Left kidney (tissue), 2 donors: Measurements from ENCODE around the gene AKIRIN2. TPM values are rescaled to one million over a fixed set of nuclear protein-coding genes. Genes with fewer than 3 reads are reported as not detected.
"Not testable (repeated sequence)": the region's sequence is repeated elsewhere in the genome, so short reads cannot be mapped to it uniquely, and the experiment has no call there.

Experiments used
- DNase-seq: peaks from one replicate; pipeline ENCODE4 v3.0.0-alpha.2; 2013
- polyA plus RNA-seq: library from polyadenylated mRNA; unstranded; fragments of 120-200 nt; gene quantifications from one replicate; pipeline ENCODE4 v1.2.1, GENCODE V29; 2013; ENCODE audit not compliant: insufficient read length

Gene AKIRIN2
- polyA plus RNA-seq, 1 donor, result 69.1 TPM

DNA sequence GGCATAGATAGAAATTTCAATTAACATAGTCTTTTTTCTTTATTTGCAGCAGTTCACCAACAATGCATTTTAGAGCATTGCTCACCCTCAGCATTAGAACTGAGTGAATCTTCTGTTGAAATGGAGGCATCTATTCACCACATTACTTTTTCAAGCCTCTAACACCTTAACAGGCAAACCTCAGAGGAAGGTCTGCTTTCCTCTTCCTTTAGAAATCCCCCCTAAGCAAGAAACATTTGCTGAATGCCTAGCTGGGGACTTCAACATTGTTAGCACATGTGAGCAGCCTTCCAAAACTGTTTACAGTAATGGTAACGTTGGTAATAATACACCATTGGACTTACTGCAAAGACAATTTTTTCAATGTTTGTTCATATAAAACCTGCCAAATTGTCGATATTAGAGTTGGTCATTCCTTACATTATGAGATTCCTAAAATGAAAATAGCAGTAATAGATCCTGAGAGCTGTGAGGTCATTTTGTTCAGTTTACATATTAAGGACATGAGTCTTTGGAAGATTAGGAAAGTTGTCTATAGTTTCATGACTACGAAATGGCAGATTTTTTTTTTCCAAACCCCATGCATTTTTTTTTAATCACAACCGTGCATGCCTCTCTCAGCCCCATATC, 20.6 kb upstream of the AKIRIN2 start:
- DNase-seq, result no peak

- DNase-seq, result no peak
These were observed 19.3 kb upstream of the AKIRIN2 start for GRCh38 chr6:87721311-87721710.

- DNase-seq, result no peak
These were observed 16.8 kb upstream of the AKIRIN2 start for GRCh38 chr6:87718662-87719433.

GRCh38 chr6:87716928-87717614, 15.0 kb upstream of the AKIRIN2 start:
- no peak for DNase-seq

DNA sequence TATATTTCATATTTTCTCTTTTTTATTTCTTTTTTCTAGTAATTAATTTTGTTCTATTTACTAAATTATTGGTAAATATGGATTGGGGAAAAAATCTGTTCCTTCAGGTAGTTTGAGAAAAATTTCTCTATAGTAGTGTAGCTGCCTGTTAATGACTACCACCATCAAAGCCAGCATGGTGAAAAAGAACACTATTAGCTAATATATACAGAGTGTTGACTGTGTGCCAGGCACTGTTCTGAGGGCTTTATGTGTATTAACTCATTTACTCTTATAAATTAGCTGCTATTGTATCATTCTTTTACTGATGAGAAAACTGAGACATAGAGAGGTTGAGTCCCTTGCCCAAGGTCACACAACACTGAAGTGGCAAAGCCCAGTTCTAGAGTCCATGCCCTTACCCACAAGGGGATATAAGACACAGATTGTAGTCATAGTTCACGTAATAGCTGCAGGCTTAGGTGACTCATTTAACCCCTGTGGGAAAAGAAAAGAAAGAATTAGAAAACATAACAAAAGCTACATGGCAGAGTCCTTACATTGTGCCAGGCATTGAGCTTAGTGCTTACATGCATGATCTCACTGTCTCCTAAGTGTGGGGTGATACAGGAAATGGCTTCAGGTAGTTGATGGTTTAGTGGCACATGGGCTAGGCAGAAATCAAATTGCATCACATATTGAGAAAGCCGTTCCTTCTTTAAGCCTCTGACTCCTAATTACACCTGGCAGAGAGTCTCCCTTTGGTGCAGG, 12.2 kb upstream of the AKIRIN2 start:
- DNase-seq, result no peak

DNA sequence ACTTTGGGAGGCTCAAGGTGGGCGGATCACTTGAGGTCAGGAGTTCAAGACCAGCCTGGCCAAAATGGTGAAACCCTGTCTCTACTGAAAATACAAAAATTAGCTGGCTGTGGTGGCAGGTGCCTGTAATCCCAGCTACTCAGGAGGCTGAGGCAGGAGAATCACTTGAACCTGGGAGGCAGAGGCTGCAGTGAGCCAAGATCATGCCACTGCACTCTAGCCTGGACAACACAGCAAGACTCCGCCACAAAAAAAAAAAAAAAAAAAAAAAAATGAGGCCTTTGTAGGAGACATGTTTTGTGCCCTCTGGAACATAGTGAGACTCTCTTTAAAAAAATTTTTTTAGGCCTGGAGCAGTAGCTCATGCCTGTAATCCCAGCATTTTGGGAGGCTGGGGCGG, 10.7 kb upstream of the AKIRIN2 start:
- not testable (repeated sequence) for DNase-seq

DNA sequence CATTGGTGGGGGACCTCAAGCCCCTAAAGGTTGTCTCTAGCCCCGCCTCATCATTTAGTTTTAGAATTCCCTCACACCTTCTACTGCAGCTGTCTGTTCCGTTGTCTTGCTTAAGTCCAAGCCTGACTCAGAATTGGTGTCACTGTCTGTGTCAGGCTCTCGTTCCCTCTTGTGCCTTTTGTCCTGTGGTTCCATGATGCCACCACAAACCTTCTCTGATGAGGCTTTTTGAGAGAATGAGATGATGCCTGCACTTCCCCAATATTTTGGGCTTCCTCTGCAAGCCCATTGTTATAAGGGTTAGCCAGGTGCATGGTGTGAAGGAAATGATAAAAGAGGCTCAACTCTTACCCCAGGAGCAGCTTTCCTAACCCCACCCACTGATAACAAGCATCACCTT, 8.1 kb upstream of the AKIRIN2 start:
- DNase-seq, result no peak

DNA sequence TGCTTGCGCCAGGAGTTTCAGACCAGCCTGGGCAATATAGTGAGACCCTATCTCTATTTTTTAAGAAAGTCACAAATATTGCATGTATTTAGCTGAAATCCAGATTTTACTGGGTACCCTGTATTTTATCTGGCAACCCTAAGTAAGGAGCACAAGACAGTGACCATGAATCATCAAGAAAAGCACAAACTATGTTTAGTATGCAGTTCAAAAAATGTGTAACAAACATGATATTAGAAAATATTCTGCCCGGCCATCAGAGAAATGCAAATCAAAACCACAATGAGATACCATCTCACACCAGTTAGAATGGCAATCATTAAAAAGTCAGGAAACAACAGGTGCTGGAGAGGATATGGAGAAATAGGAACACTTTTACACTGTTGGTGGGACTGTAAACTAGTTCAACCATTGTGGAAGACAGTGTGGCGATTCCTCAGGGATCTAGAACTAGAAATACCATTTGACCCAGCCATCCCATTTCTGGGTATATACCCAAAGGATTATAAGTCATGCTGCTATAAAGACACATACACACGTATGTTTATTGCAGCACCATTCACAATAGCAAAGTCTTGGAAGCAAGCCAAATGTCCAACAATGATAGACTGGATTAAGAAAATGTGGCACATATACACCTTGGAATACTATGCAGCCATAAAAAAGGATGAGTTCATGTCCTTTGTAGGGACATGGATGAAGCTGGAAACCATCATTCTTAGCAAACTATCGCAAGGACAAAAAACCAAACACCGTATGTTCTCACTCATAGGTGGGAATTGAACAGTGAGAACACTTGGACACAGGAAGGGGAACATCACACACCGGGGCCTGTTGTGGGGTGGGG, 6.8 kb upstream of the AKIRIN2 start:
- not testable (repeated sequence) for DNase-seq

GRCh38 chr6:87706187-87706966, 4.3 kb upstream of the AKIRIN2 start:
- no peak for DNase-seq

DNA sequence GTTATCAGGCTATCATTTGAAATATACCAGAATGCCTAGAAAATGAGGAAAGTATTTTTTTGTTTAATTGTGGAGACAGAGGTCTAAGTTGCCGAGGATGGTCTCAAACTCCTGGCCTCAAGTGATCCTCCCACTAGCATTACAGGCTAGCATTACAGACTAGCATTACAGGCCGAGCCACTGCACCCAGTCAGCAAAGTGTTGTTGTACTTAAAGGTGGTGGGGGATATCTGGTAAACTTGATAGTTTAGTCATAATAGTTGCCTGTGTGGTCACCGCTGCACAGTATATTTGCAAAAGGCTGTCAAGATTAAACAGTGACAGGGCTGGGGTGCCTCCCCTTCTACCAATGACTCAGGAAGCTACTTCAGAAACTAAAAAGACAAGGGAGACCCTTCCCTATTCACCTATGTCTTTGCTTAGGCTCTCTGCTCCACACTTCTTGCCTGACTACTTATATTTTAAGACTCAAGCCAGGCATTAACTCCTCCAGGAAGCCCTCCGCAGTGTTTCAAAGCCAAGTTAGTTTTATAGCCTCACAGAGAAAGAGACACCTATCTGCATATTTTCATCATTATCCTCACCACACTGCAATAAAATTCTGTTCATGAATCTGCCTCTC, 3.1 kb upstream of the AKIRIN2 start:
- DNase-seq, result no peak

GRCh38 chr6:87703039-87703438, 1.0 kb upstream of the AKIRIN2 start:
- DNase-seq, result not testable (repeated sequence)

DNA sequence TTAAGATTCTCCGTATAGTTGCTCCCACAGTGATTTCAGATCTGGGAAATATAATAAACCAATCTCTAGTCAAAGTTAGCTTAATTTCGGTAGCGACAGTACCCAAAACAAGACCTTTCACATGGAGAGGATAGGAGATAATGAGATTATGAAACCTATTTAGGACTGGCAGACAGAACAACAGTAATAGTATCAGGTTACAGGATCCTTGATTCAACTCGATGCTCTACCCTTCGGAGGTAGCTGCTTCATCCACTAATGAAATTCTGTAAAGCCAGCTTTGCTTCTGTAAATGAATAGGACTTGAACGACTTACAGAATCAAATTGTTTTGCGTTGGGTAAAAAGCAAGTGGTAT, 534 bp upstream of the AKIRIN2 start:
- DNase-seq, result no peak

DNA sequence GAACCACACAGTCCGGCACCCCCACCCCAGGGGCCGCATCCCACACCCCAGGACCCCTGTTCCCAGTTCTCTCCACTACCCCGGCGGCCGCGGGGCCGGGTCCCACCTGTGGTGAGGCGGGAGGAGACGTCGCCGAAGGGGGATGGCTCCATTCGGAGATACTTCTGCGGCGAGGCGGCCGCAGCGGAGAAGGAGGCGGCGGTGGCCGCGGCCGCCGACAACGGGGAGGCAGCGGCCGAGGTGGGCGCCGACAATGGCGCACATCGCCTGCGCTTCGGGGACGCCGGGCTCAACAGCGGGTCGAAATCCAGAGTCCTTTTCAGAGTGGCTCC, 723 bp downstream of the AKIRIN2 start:
- DNase-seq, result no peak

GRCh38 chr6:87700397-87701343, 1.4 kb downstream of the AKIRIN2 start:
- DNase-seq, result peak; percentile 67

- no peak for DNase-seq
These were observed 2.5 kb downstream of the AKIRIN2 start for GRCh38 chr6:87699576-87699975.

DNA sequence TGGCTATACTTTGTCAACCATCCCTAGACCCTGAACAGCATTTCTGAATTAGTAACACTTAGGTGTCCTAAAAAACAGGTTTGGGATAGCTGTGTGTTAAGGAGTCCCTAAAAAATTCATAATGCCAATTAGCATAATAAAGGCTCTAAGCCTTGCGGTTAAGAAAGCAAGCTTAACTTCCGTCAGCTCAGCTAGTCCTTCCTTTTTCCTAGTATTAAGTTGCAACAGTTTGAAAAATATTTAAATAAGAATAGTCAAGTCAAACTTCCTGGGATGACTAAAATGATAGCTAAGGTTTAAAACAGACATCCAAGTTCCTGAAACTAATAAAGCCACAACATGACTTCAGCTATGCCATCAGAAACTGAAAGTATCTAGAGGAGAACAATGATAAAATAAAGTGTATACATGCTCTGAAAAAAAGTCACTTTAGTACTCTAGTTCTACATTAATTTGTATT, 3.5 kb downstream of the AKIRIN2 start:
- DNase-seq, result no peak

DNA sequence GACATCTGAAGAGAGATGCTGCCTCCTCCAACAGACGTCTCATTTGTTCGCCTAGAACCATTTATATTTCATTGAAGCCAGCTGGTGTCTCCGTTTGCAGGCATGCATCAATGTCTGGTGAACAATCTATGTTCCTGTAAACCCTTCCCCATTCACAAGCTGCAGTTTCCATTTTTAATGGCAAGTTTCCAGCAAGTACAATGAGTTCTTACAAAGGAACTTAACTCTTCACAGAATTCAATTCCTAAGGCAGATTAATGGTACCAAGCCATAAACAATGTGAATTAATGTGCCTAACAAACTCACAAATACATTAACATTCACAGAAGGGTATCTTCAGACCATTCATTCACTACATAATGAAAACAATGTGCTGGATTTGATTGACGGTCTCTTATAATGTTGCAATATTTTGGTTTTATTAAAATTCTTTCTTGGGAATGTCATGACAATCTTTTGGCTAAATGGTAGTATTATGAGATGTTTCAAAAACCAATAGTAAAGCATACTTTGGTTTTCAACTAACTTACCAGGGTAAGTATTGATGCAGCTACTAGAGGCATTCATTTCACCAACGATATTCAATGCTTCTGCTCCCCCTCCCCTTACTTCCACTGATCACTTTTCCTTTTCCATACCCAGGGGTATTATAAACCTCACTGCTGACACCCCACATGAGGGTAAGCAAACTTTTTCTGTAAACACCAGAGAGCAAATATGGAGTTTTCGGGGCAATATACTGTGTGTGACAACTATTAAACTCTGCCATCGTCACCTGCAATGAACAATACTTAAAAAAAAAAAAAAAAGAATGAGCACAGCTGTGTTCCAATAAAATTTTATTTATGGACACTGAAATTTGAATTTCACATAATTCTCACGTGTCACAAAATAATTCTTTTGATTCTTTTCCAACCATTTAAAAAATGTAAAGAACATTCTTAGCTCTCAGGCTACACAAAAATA, 4.2 kb downstream of the AKIRIN2 start:
- peak; percentile 76 for DNase-seq

- not testable (repeated sequence) for DNase-seq
These were observed 5.2 kb downstream of the AKIRIN2 start for GRCh38 chr6:87696817-87697216.
